ENCODE results near the gene FOXF2.
"Not testable (repeated sequence)": the region's sequence is repeated elsewhere in the genome, so short reads cannot be mapped to it uniquely, and the experiment has no call there.

Gene FOXF2

GRCh38 chr6:1389369-1390132 lies at the start of gene FOXF2:
Gene FOXF2, plus strand, starts transcription at chr6:1389576. Its CDS starts 372 bp downstream, at chr6:1389948.
- peak within 1 kb of the TSS; percentile 4 for H3K4me3 ChIP-seq (ENCODE audit: low read depth, low read length)

GRCh38 chr6:1346101-1346500 lies 43.3 kb upstream of the FOXF2 start:
- no peak overlapping the region for H3K4me3 ChIP-seq (ENCODE audit: low read depth, low read length)

GRCh38 chr6:1346558-1347091 lies 42.8 kb upstream of the FOXF2 start:
- no peak overlapping the region for H3K4me3 ChIP-seq (ENCODE audit: low read depth, low read length)

- H3K4me3 ChIP-seq (ENCODE audit: low read depth, low read length) = no peak overlapping the region
Observed at GRCh38 chr6:1347161-1347560, 42.2 kb upstream of the FOXF2 start.

GRCh38 chr6:1348675-1349074 lies 40.7 kb upstream of the FOXF2 start:
- H3K4me3 ChIP-seq (ENCODE audit: low read depth, low read length) = no peak overlapping the region

GRCh38 chr6:1349655-1350054 lies 39.7 kb upstream of the FOXF2 start:
- no peak overlapping the region for H3K4me3 ChIP-seq (ENCODE audit: low read depth, low read length)

- H3K4me3 ChIP-seq (ENCODE audit: low read depth, low read length) = no peak overlapping the region
Observed at GRCh38 chr6:1351381-1352008, 37.9 kb upstream of the FOXF2 start.

GRCh38 chr6:1355068-1355467 lies 34.3 kb upstream of the FOXF2 start:
- not testable (repeated sequence) for H3K4me3 ChIP-seq (ENCODE audit: low read depth, low read length)

- not testable (repeated sequence) for H3K4me3 ChIP-seq (ENCODE audit: low read depth, low read length)
Observed at GRCh38 chr6:1361717-1362116, 27.7 kb upstream of the FOXF2 start.

- H3K4me3 ChIP-seq (ENCODE audit: low read depth, low read length) = no peak overlapping the region
Observed at GRCh38 chr6:1362643-1363042, 26.7 kb upstream of the FOXF2 start.

- no peak overlapping the region for H3K4me3 ChIP-seq (ENCODE audit: low read depth, low read length)
Observed at GRCh38 chr6:1363298-1363697, 26.1 kb upstream of the FOXF2 start.

GRCh38 chr6:1363729-1364572 lies 25.4 kb upstream of the FOXF2 start:
- no peak overlapping the region for H3K4me3 ChIP-seq (ENCODE audit: low read depth, low read length)

GRCh38 chr6:1364791-1365190 lies 24.6 kb upstream of the FOXF2 start:
- no peak overlapping the region for H3K4me3 ChIP-seq (ENCODE audit: low read depth, low read length)

- H3K4me3 ChIP-seq (ENCODE audit: low read depth, low read length) = no peak overlapping the region
Observed at GRCh38 chr6:1365686-1366085, 23.7 kb upstream of the FOXF2 start.

GRCh38 chr6:1367771-1368170 lies 21.6 kb upstream of the FOXF2 start:
- no peak overlapping the region for H3K4me3 ChIP-seq (ENCODE audit: low read depth, low read length)

GRCh38 chr6:1368940-1369339 lies 20.4 kb upstream of the FOXF2 start:
- no peak overlapping the region for H3K4me3 ChIP-seq (ENCODE audit: low read depth, low read length)

GRCh38 chr6:1369695-1370094 lies 19.7 kb upstream of the FOXF2 start:
- H3K4me3 ChIP-seq (ENCODE audit: low read depth, low read length) = not testable (repeated sequence)

- no peak overlapping the region for H3K4me3 ChIP-seq (ENCODE audit: low read depth, low read length)
Observed at GRCh38 chr6:1371933-1372332, 17.4 kb upstream of the FOXF2 start.

- no peak overlapping the region for H3K4me3 ChIP-seq (ENCODE audit: low read depth, low read length)
Observed at GRCh38 chr6:1372690-1373089, 16.7 kb upstream of the FOXF2 start.

GRCh38 chr6:1376653-1377052 lies 12.7 kb upstream of the FOXF2 start:
- H3K4me3 ChIP-seq (ENCODE audit: low read depth, low read length) = no peak overlapping the region

GRCh38 chr6:1377526-1377925 lies 11.8 kb upstream of the FOXF2 start:
- no peak overlapping the region for H3K4me3 ChIP-seq (ENCODE audit: low read depth, low read length)

Measured in iPS-11a (cell line).